B cell (primary cell): ENCODE measurements around the gene ARHGAP12. TPM values are rescaled to one million over a fixed set of nuclear protein-coding genes. Genes with fewer than 3 reads are reported as not detected.

Experiments
- ATAC-seq: fragments of 200-7000 bp; cut with Tn5 transposase; one replicate; pipeline ENCODE4 v1.10.0; 2021; ENCODE audit warnings: low read depth, mild to moderate bottlenecking, moderate number of reproducible peaks, moderate library complexity
- CTCF ChIA-PET: fragments of 350-600 bp; sonication (Branson Sonifier 250); formaldehyde crosslinking; loops from one replicate; lab custom pipeline; 2021; ENCODE audit warnings: antibody characterized with exemption, inconsistent platforms; lab: Charles Lee
- POLR2A ChIA-PET: fragments of 350-600 bp; sonication (Branson Sonifier 250); formaldehyde crosslinking; loops from one replicate; lab custom pipeline; 2021; ENCODE audit warnings: antibody characterized with exemption; lab: Charles Lee
- DNase-seq: peaks from one replicate; pipeline ENCODE4 v3.0.0; 2013
- H2AFZ ChIP-seq: 2 replicates; pipeline ENCODE4 v1.6.1; 2012; ENCODE audit warnings: mild to moderate bottlenecking, low read depth, low read length; ENCODE audit not compliant: insufficient read depth, poor library complexity, severe bottlenecking
- H3K27ac ChIP-seq, 2 donors: 1 replicate in 1 of 2; 2 replicates in 1 of 2; pipeline ENCODE4 v1.5.1; 2012 to 2013; ENCODE audit warnings: low read length in 2 of 2, mild to moderate bottlenecking in 2 of 2, moderate library complexity in 1 of 2
- H3K27me3 ChIP-seq, 4 experiments: fragments of 200-600 bp in 1 of 4; sonication (generic) in 1 of 4; replicated peaks in 1 of 4; 1 replicate in 2 of 4; 2 replicates in 2 of 4; pipeline versions ENCODE4 v1.6.1 to v1.7.0; 2013 to 2016; ENCODE audit warnings: low read length in 3 of 4, mild to moderate bottlenecking in 2 of 4, mixed read lengths in 1 of 4, moderate library complexity in 1 of 4; ENCODE audit not compliant: insufficient read depth in 4 of 4, control insufficient read depth in 3 of 4; ENCODE audit errors: control extremely low read depth in 1 of 4
- H3K36me3 ChIP-seq, 2 experiments: replicated peaks in 1 of 2; 1 replicate in 1 of 2; 2 replicates in 1 of 2; pipeline versions ENCODE4 v1.6.1 to v1.7.1; 2013; ENCODE audit warnings: low read length in 1 of 2; ENCODE audit not compliant: insufficient read depth in 2 of 2, control insufficient read depth in 1 of 2; ENCODE audit errors: control extremely low read depth in 1 of 2, extremely low read depth in 1 of 2
- H3K4me1 ChIP-seq, 2 donors: fragments of 200-600 bp in 1 of 2; sonication (generic) in 1 of 2; 1 replicate in 1 of 2; 2 replicates in 1 of 2; pipeline versions ENCODE4 v1.5.1 to v1.6.1; 2013 to 2017; ENCODE audit warnings: low read length in 2 of 2; ENCODE audit not compliant: control insufficient read depth in 2 of 2, insufficient read depth in 2 of 2
- H3K4me2 ChIP-seq: replicated peaks from 2 replicates; pipeline ENCODE3; 2012; ENCODE audit warnings: mild to moderate bottlenecking, low read depth, low read length; ENCODE audit not compliant: poor library complexity, severe bottlenecking
- H3K4me3 ChIP-seq, 5 experiments: fragments of 200-600 bp in 1 of 5; sonication (generic) in 1 of 5; 1 replicate in 3 of 5; 2 replicates in 2 of 5; pipeline versions ENCODE4 v1.5.1 to v1.7.0; 2011 to 2016; ENCODE audit warnings: low read length in 4 of 5, mild to moderate bottlenecking in 4 of 5, low read depth in 2 of 5, control low read depth in 1 of 5, moderate library complexity in 1 of 5; ENCODE audit not compliant: insufficient read depth in 1 of 5; ENCODE audit errors: control extremely low read depth in 1 of 5, extremely low read depth in 1 of 5
- H3K79me2 ChIP-seq: fragments of 200-600 bp; sonication (generic); one replicate; pipeline ENCODE4 v1.6.0; 2016; ENCODE audit warnings: low read length; ENCODE audit not compliant: control insufficient read depth, insufficient read depth
- H3K9ac ChIP-seq: fragments of 200-600 bp; sonication (generic); 2 replicates; pipeline ENCODE4 v1.6.1; 2017; ENCODE audit warnings: mild to moderate bottlenecking, low read length, moderate library complexity
- H3K9me3 ChIP-seq, 3 donors: one replicate each; pipeline versions ENCODE4 v1.6.1 to v1.7.1; 2013; ENCODE audit warnings: low read length in 2 of 3; ENCODE audit not compliant: control insufficient read depth in 2 of 3, insufficient read depth in 1 of 3; ENCODE audit errors: control extremely low read depth in 1 of 3
- H4K20me1 ChIP-seq: 2 replicates; pipeline ENCODE4 v1.6.0; 2012; ENCODE audit warnings: mild to moderate bottlenecking, low read length; ENCODE audit not compliant: insufficient read depth, control insufficient read depth, poor library complexity, severe bottlenecking
- H3K27ac Mint-ChIP-seq: one replicate; pipeline ENCODE4 v1.8.0; 2021; ENCODE audit warnings: mixed read lengths
- H3K27me3 Mint-ChIP-seq: one replicate; pipeline ENCODE4 v1.8.0; 2021; ENCODE audit warnings: mixed read lengths
- H3K4me1 Mint-ChIP-seq: one replicate; pipeline ENCODE4 v1.8.0; 2021; ENCODE audit warnings: mixed read lengths
- H3K4me3 Mint-ChIP-seq: one replicate; pipeline ENCODE4 v1.8.0; 2021; ENCODE audit warnings: mixed read lengths
- H3K9me3 Mint-ChIP-seq: one replicate; pipeline ENCODE4 v1.8.0; 2022; ENCODE audit warnings: mixed read lengths; ENCODE audit not compliant: insufficient read depth
- CTCF ChIP-seq: fragments of 200-600 bp; IDR thresholded peaks from one replicate; pipeline ENCODE4 v1.8.0; 2022; ENCODE audit warnings: antibody characterized with exemption, mild to moderate bottlenecking
- EZH2 ChIP-seq: IDR thresholded peaks from 2 replicates; pipeline ENCODE4 v1.6.1; 2012; ENCODE audit warnings: borderline replicate concordance, low read depth, mild to moderate bottlenecking, moderate library complexity, low read length; ENCODE audit not compliant: insufficient read depth, poor library complexity, severe bottlenecking
- WGBS: methylation state at CpG from one replicate; pipeline ENCODE4 v1.1.5; 2013; ENCODE audit warnings: missing lambda C conversion rate; ENCODE audit not compliant: insufficient coverage; 5-methylcytosine and 5-hydroxymethylcytosine counted together
- intact Hi-C: fragments of 100-400 bp; cut with micrococcal nuclease; formaldehyde crosslinking; loops from one replicate; pipeline ENCODE4 v1.10.0; 2022
- polyA plus RNA-seq: library from polyadenylated mRNA; depleted of rRNA; stranded (reverse); fragments of >200 nt; gene quantifications from 2 replicates; pipeline ENCODE4 v1.2.3, GENCODE V29; 2012
- total RNA-seq, 2 donors: library from RNA; stranded (reverse); fragments of 120-200 nt in 1 of 2; gene quantifications; 1 replicate in 1 of 2; 2 replicates in 1 of 2; pipeline versions ENCODE4 v1.2.3 to v1.2.4, GENCODE V29; 2013 to 2022

ARHGAP12 gene
- total and polyA plus RNA-seq, 2 donors (not counting 1 experiment from before 2014, with no cell fraction given): 12.3 to 45.3 TPM

GRCh38 chr10:31930856-31931255 is 2.2 kb upstream of the ARHGAP12 start:
- peak overlapping the region in 1 of 5 experiments; percentile 93 for H3K4me3 ChIP-seq
- no peaks in the 10 kb centered on the region for H3K36me3 ChIP-seq
- no CpG with 5 or more reads among the region's 1 CpG for WGBS
- DNase-seq (no peak), ATAC-seq (no peak)
- no peak overlapping the region for H3K27ac Mint-ChIP-seq
- H3K9ac ChIP-seq: no peak overlapping the region
- H2AFZ ChIP-seq: peak overlapping the region; percentile 99
- no peak for TF ChIP-seq EZH2
- no peak for TF ChIP-seq CTCF
- peak overlapping the region; percentile 93 for H3K4me2 ChIP-seq
- POLR2A ChIA-PET: interaction anchor here (0.6 kb wide), 1 partner anchor 107 kb away, joined by 6 read pairs; no protein-coding TSS in a partner anchor
- peaks cover 30% of the 10 kb centered on the region for H3K4me1 Mint-ChIP-seq
- no peaks in the 10 kb centered on the region for H3K27me3 ChIP-seq
- no peaks in the 10 kb centered on the region for H3K9me3 ChIP-seq
- no peaks in the 10 kb centered on the region for H3K9me3 Mint-ChIP-seq
- peaks cover 19 to 31% of the 10 kb centered on the region in 2 donors for H3K4me1 ChIP-seq
- H3K27ac ChIP-seq: peak overlapping the region in 1 of 2 donors; percentile 90
- H4K20me1 ChIP-seq: no peaks in the 10 kb centered on the region
- intact Hi-C loops: no loop called here
- H3K27me3 Mint-ChIP-seq: no peaks in the 10 kb centered on the region
- H3K4me3 Mint-ChIP-seq: no peak overlapping the region
- CTCF ChIA-PET: interaction anchor here (1.0 to 1.5 kb wide), 4 partner anchors 68 to 75 kb away, joined by 3 to 7 read pairs (median 4); no protein-coding TSS in a partner anchor
- peaks cover 22% of the 10 kb centered on the region for H3K79me2 ChIP-seq

GRCh38 chr10:31930023-31930751 is 1.6 kb upstream of the ARHGAP12 start:
- ATAC-seq: no peak
- POLR2A ChIA-PET: interaction anchor here (0.7 kb wide), 1 partner anchor 97 kb away, joined by 4 read pairs; no protein-coding TSS in a partner anchor
- H3K4me3 Mint-ChIP-seq: peak overlapping the region; percentile 75
- WGBS: 0% methylated on average over 4 of the region's 11 CpGs
- peak overlapping the region; percentile 90 for H3K9ac ChIP-seq
- intact Hi-C loops: no loop called here
- no peaks in the 10 kb centered on the region for H3K9me3 Mint-ChIP-seq
- H3K4me1 Mint-ChIP-seq: peaks cover 33% of the 10 kb centered on the region
- no peaks in the 10 kb centered on the region for H3K36me3 ChIP-seq
- peak overlapping the region; percentile 15 for H3K27ac Mint-ChIP-seq
- H3K4me1 ChIP-seq: peaks cover 20 to 31% of the 10 kb centered on the region in 2 donors
- H2AFZ ChIP-seq: peak overlapping the region; percentile 99
- peak overlapping the region in 1 of 2 donors; percentile 90 for H3K27ac ChIP-seq
- TF ChIP-seq CTCF (no peak), EZH2 (no peak)
- H3K27me3 Mint-ChIP-seq: no peaks in the 10 kb centered on the region
- peak; percentile 66 for DNase-seq
- peak overlapping the region; percentile 93 for H3K4me2 ChIP-seq
- H3K79me2 ChIP-seq: peaks cover 29% of the 10 kb centered on the region
- CTCF ChIA-PET: interaction anchor here (0.9 to 1.5 kb wide), 6 partner anchors 10 to 76 kb away, joined by 3 to 7 read pairs (median 3); no protein-coding TSS in a partner anchor
- no peaks in the 10 kb centered on the region for H3K27me3 ChIP-seq
- no peaks in the 10 kb centered on the region for H3K9me3 ChIP-seq
- H3K4me3 ChIP-seq: peak overlapping the region; percentile 77 to 96 (median 93)
- H4K20me1 ChIP-seq: peaks cover 3% of the 10 kb centered on the region
